Esophagus muscularis mucosa (tissue), 4 donors: ENCODE results near the gene CBFA2T2. TPM values are rescaled to one million over a fixed set of nuclear protein-coding genes. Genes with fewer than 3 reads are reported as not detected.
A peak's percentile ranks its signal among the peaks of the same experiment; 100 is the strongest.
"Not testable (repeated sequence)": the region's sequence is repeated elsewhere in the genome, so short reads cannot be mapped to it uniquely, and the experiment has no call there.

Experiments used
- DNase-seq: peaks from one replicate; pipeline ENCODE4 v3.0.0-alpha.2; 2017; ENCODE audit errors: extremely low spot score
- H3K27ac ChIP-seq, 4 donors: fragments of 200-600 bp; sonication (generic); replicated peaks in 1 of 4; 1 replicate in 3 of 4; 2 replicates in 1 of 4; pipeline ENCODE4 v1.5.1; 2016 to 2019; ENCODE audit warnings: mild to moderate bottlenecking in 1 of 4
- H3K27me3 ChIP-seq, 4 donors: fragments of 200-600 bp; sonication (generic); one replicate each; pipeline versions ENCODE4 v1.5.1 to v1.6.0; 2016 to 2019
- H3K36me3 ChIP-seq, 4 donors: fragments of 200-600 bp; sonication (generic); one replicate each; pipeline ENCODE4 v1.5.1; 2016 to 2019
- H3K4me1 ChIP-seq, 4 donors: fragments of 200-600 bp; sonication (generic); one replicate each; pipeline ENCODE4 v1.5.1; 2016 to 2019
- H3K4me3 ChIP-seq, 4 donors: fragments of 200-600 bp; sonication (generic); 1 replicate in 2 of 4; 2 replicates in 2 of 4; pipeline ENCODE4 v1.5.1; 2016 to 2019; ENCODE audit warnings: mild to moderate bottlenecking in 4 of 4, moderate library complexity in 1 of 4
- H3K9me3 ChIP-seq, 4 donors: fragments of 200-600 bp; sonication (generic); 1 replicate in 3 of 4; 2 replicates in 1 of 4; pipeline ENCODE4 v1.5.1; 2016 to 2019
- CTCF ChIP-seq, 3 experiments: fragments of 200-600 bp in 2 of 3; fragments of 450-650 bp in 1 of 3; sonication (generic) in 2 of 3; IDR thresholded peaks; one replicate each; pipeline ENCODE4 v1.5.1; 2017 to 2019; ENCODE audit warnings: antibody characterized with exemption in 3 of 3, mild to moderate bottlenecking in 2 of 3, moderate library complexity in 1 of 3
- EP300 ChIP-seq: sonication (generic); formaldehyde crosslinking; IDR thresholded peaks from one replicate; pipeline ENCODE4 v1.6.1; 2017; ENCODE audit warnings: antibody characterized with exemption
- POLR2A ChIP-seq: fragments of 450-650 bp; IDR thresholded peaks from one replicate; pipeline ENCODE4 v1.6.1; 2017; ENCODE audit warnings: antibody characterized with exemption, moderate library complexity, mild to moderate bottlenecking, low read depth
- POLR2AphosphoS5 ChIP-seq, 2 donors: sonication (generic); formaldehyde crosslinking; IDR thresholded peaks; one replicate each; pipeline ENCODE4 v1.6.1; 2017; ENCODE audit warnings: antibody characterized with exemption in 2 of 2
- WGBS: methylation state at CpG from one replicate; pipeline ENCODE4 v1.1.5; 2018; 5-methylcytosine and 5-hydroxymethylcytosine counted together
- intact Hi-C: fragments of 100-400 bp; cut with DNase I; formaldehyde crosslinking; loops from one replicate; pipeline ENCODE4 v1.15.1; 2023
- total RNA-seq, 4 donors: library from RNA; depleted of rRNA; stranded (reverse); fragments of >200 nt; gene quantifications; one replicate each; pipeline versions ENCODE4 v1.1.0 to v1.2.1, GENCODE V29; 2016

CBFA2T2 gene
- total RNA-seq, 4 donors from 2014 or later = 11.3 to 17.7 (median 14.6) TPM

DNA sequence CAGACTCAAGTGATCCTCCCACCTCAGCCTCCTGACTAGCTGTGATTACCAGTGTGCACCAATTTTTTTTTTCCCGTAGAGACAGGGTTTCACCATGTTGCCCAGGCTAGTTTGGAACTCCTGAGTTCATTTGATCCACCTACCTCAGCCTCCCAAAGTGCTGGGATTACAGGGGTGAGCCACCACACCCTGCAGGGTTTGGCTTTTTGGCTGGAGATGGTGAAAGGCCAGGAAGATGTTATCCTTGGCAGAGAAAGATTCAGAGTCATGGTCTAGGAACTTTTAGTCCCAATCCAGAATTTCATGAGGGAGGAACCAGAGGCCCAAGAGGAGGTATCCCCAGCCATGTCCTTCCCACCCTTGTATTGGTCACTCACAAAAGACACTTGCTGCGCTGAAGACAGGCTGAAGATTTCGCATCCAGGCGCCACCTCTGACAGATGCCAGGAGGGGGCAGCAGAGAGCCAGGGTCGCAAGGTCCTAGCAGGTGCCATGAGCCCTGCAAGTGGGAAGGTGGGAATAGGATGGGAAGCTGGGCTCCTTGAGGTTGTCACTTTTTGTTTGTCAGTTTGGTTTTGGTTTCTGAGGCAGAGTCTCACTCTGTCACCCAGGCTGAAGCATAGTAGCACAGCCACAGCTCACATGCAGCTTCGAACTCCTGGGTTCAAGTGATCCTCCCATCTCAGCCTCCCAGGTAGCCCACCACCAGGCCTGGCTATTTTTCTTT, 32.8 kb upstream of the CBFA2T2 start:
- DNase-seq = peak; percentile 95
- H3K27ac ChIP-seq, H3K36me3 ChIP-seq, H3K4me1 ChIP-seq, H3K9me3 ChIP-seq, H3K27me3 ChIP-seq, H3K4me3 ChIP-seq: not testable (repeated sequence)
- WGBS = 22% methylated on average over 5 of the region's 6 CpGs
- TF ChIP-seq POLR2AphosphoS5 (IDR thresholded peaks at IDR 0.05) (peak; percentile 59 to 71), CTCF (IDR thresholded peaks at IDR 0.05) (peak; percentile 92 to 98 (median 94))
- intact Hi-C loops = loop anchor here (1.0 to 5.0 kb wide), 2 partner anchors 195 to 211 kb away; no protein-coding TSS in a partner anchor

GRCh38 chr20:33459599-33459998, 30.3 kb upstream of the CBFA2T2 start:
- peaks cover 0 to 16% (median 5%) of the 10 kb centered on the region in 4 donors for H3K4me1 ChIP-seq
- H3K36me3 ChIP-seq = no peaks in the 10 kb centered on the region
- H3K27me3 ChIP-seq = no peaks in the 10 kb centered on the region
- intact Hi-C loops = loop anchor here (5.0 kb wide), 1 partner anchor 193 kb away; no protein-coding TSS in a partner anchor
- H3K9me3 ChIP-seq = no peaks in the 10 kb centered on the region
- no peak overlapping the region for H3K27ac ChIP-seq
- no peak overlapping the region for H3K4me3 ChIP-seq
- 88% methylated on average over 7 of the region's 7 CpGs for WGBS
- DNase-seq = no peak
- TF ChIP-seq EP300 (no peak), CTCF (IDR thresholded peaks at IDR 0.05) (no peak), POLR2A (no peak), POLR2AphosphoS5 (IDR thresholded peaks at IDR 0.05) (no peak)

GRCh38 chr20:33460711-33461110, 29.2 kb upstream of the CBFA2T2 start:
- Histone ChIP-seq H3K27ac (no peak overlapping the region), H3K9me3 (no peaks in the 10 kb centered on the region), H3K4me3 (no peak overlapping the region), H3K27me3 (no peaks in the 10 kb centered on the region), H3K36me3 (no peaks in the 10 kb centered on the region), H3K4me1 (peaks cover 0 to 16% (median 5%) of the 10 kb centered on the region in 4 donors)
- TF ChIP-seq POLR2A = no peak
- TF ChIP-seq EP300 = no peak
- no peak for TF ChIP-seq CTCF (IDR thresholded peaks at IDR 0.05)
- TF ChIP-seq POLR2AphosphoS5 (IDR thresholded peaks at IDR 0.05) = no peak
- WGBS = 93% methylated on average over 3 of the region's 5 CpGs
- DNase-seq = no peak
- intact Hi-C loops = no loop called here

DNA sequence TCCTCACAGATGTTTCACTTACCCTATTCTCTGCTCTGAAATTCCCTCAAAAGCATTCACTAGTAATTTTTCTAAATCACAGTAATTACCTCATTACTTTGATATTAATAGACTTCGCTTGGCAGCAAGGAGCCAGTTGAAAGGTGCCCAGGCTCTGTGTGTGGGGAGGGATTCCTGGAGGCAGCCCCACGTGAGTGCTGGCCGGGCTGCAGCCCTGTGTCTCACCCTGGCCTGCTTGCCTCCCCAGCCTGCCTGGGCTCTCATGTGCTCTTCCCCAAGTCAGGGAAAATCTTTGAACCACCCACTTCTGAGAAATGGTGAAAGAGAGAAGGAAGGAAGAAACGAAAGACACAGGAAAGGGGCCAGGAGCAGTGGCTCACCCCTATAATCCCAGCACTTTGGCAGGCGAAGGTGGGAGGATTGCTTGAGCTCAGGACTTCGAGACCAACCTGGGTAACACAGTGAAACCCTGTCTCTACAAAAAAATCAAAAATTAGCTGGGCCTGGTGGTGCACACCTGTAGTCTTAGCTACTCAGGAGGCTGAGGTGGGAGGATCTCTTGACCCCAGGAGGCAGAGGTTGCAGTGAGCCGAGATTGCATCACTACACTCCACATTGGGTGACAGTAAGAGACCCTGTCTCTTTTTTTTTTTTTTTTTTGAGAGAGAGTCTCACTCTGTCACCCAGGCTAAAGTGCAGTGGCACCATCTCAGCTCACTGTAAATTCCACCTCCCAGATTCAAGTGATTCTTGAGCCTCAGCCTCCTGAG, 26.4 kb upstream of the CBFA2T2 start:
- H3K4me1 ChIP-seq = peaks cover 0 to 11% (median 4%) of the 10 kb centered on the region in 4 donors
- H3K27me3 ChIP-seq = no peaks in the 10 kb centered on the region
- TF ChIP-seq CTCF (IDR thresholded peaks at IDR 0.05) (no peak), EP300 (no peak), POLR2A (no peak), POLR2AphosphoS5 (IDR thresholded peaks at IDR 0.05) (no peak)
- H3K9me3 ChIP-seq = no peaks in the 10 kb centered on the region
- H3K4me3 ChIP-seq = no peak overlapping the region
- intact Hi-C loops = no loop called here
- 72% methylated on average over 7 of the region's 7 CpGs for WGBS
- no peak overlapping the region for H3K27ac ChIP-seq
- no peaks in the 10 kb centered on the region for H3K36me3 ChIP-seq
- DNase-seq = no peak

DNA sequence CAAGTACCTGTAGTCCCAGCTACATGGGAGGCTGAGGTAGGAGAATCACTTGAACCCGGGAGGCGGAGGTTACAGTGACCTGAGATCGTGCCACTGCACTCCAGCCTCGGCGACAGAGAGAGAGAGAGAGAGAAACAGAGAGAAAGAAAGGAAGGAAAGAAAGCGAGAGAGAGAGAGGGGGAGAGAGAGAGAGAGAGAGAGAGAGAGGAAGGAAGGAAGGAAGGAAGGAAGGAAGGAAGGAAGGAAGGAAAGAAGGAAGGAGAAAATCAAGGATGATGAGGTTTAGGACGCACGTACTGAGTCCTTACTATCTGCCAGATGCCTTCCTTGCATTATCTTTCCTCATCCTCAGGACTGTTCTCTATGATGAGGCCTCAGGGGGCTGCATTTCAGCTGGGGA, 25.1 kb upstream of the CBFA2T2 start:
- DNase-seq, intact Hi-C loops, H3K27me3 ChIP-seq, H3K36me3 ChIP-seq, H3K9me3 ChIP-seq, H3K4me3 ChIP-seq: not testable (repeated sequence)
- H3K27ac ChIP-seq = peak overlapping the region in 2 of 4 donors; percentile 18 to 65
- peaks cover 0 to 11% (median 4%) of the 10 kb centered on the region in 4 donors for H3K4me1 ChIP-seq
- WGBS = 90% methylated on average over 8 of the region's 8 CpGs
